A549 (cell line): Measurements from ENCODE around the gene GPX3. TPM values are rescaled to one million over a fixed set of nuclear protein-coding genes. Genes with fewer than 3 reads are reported as not detected.

Experiments used
- ATAC-seq, 2 experiments: fragments of 200-7000 bp in 1 of 2; fragments of >200 bp in 1 of 2; cut with Nextera tagmentation in 1 of 2; cut with Tn5 transposase in 1 of 2; 3 replicates each; pipeline versions ENCODE4 v1.8.0 to v1.9.1; 2018 to 2020; ENCODE audit warnings: mild to moderate bottlenecking in 1 of 2, moderate library complexity in 1 of 2
- CTCF ChIA-PET: fragments of 300-600 bp; sonication (Branson Sonifier 250); formaldehyde crosslinking; extraction: SDS; loops from one replicate; lab custom pipeline; 2021; ENCODE audit warnings: antibody characterized with exemption, inconsistent platforms; lab: Yijun Ruan, JAX
- POLR2A ChIA-PET: fragments of 350-600 bp; formaldehyde crosslinking; extraction: SDS; loops from one replicate; lab custom pipeline; 2021; ENCODE audit warnings: antibody characterized with exemption, inconsistent platforms; lab: Yijun Ruan, JAX
- DNase-seq, 2 experiments: peaks; one replicate each; pipeline versions ENCODE4 v3.0.0 to v3.0.0-alpha.2; 2011 to 2016; ENCODE audit warnings: low read depth in 1 of 2, low spot score in 1 of 2
- FAIRE-seq: peaks from 2 replicates; lab custom pipeline; 2011; peaks lifted over from hg19 to GRCh38; lab: Jason Lieb, UNC
- H3K27ac ChIP-seq, 2 experiments: fragments of >200 bp; sonication (Bioruptor Twin); formaldehyde crosslinking; 3 replicates each; pipeline ENCODE4 v1.5.1; 2016 to 2017
- H3K4me1 ChIP-seq: fragments of >200 bp; sonication (Bioruptor Twin); formaldehyde crosslinking; 3 replicates; pipeline ENCODE4 v1.6.1; 2016
- H3K4me2 ChIP-seq: fragments of >200 bp; sonication (Bioruptor Twin); formaldehyde crosslinking; 3 replicates; pipeline ENCODE4 v1.6.1; 2016
- H3K4me3 ChIP-seq: fragments of >200 bp; sonication (Bioruptor Twin); formaldehyde crosslinking; 3 replicates; pipeline ENCODE4 v1.5.1; 2016
- H3K9me3 ChIP-seq: fragments of >200 bp; sonication (Bioruptor Twin); formaldehyde crosslinking; 3 replicates; pipeline ENCODE4 v1.6.1; 2016
- BHLHE40 ChIP-seq: IDR thresholded peaks from 2 replicates; pipeline ENCODE4 v1.6.1; 2012; ENCODE audit warnings: low read depth, low read length, inconsistent platforms
- CEBPB ChIP-seq, 2 experiments: fragments of >200 bp in 1 of 2; sonication (Bioruptor Twin) in 1 of 2; formaldehyde crosslinking in 1 of 2; IDR thresholded peaks; 2 replicates each; pipeline ENCODE4 v1.6.1; 2012 to 2016
- CHD2 ChIP-seq: fragments of 150-350 bp; IDR thresholded peaks from 2 replicates; pipeline ENCODE4 v1.6.1; 2014; ENCODE audit warnings: low read length; ENCODE audit not compliant: partially characterized antibody
- EHMT2 ChIP-seq: fragments of 200-600 bp; sonication (generic); IDR thresholded peaks from 2 replicates; pipeline ENCODE4 v1.6.1; 2016; ENCODE audit warnings: antibody characterized with exemption, low read depth, mild to moderate bottlenecking, moderate library complexity
- ELK1 ChIP-seq: fragments of 150-350 bp; IDR thresholded peaks from 2 replicates; pipeline ENCODE4 v1.6.1; 2014; ENCODE audit warnings: low read depth, mild to moderate bottlenecking, low read length
- EP300 ChIP-seq, 2 experiments: fragments of >200 bp; sonication (Bioruptor Twin); formaldehyde crosslinking; IDR thresholded peaks; 2 replicates in 1 of 2; 3 replicates in 1 of 2; pipeline ENCODE4 v1.6.1; 2016 to 2017
- ESRRA ChIP-seq: fragments of 150-350 bp; IDR thresholded peaks from 2 replicates; pipeline ENCODE4 v1.6.1; 2014; ENCODE audit warnings: mild to moderate bottlenecking, low read length, borderline replicate concordance
- GATA3 ChIP-seq: IDR thresholded peaks from 2 replicates; pipeline ENCODE4 v1.6.1; 2012; ENCODE audit warnings: borderline replicate concordance
- JUN ChIP-seq, 2 experiments: fragments of >200 bp; sonication (Bioruptor Twin); formaldehyde crosslinking; IDR thresholded peaks; 2 replicates in 1 of 2; 3 replicates in 1 of 2; pipeline ENCODE4 v1.6.1; 2016 to 2017
- KDM1A ChIP-seq: fragments of 200-600 bp; sonication (generic); IDR thresholded peaks from 2 replicates; pipeline ENCODE4 v1.6.1; 2016; ENCODE audit warnings: low read depth, mild to moderate bottlenecking
- MAFK ChIP-seq: fragments of 450-650 bp; IDR thresholded peaks from 2 replicates; pipeline ENCODE4 v1.6.1; 2014; ENCODE audit not compliant: partially characterized antibody
- MAZ ChIP-seq: fragments of 150-350 bp; IDR thresholded peaks from 2 replicates; pipeline ENCODE4 v1.6.1; 2014; ENCODE audit warnings: antibody characterized with exemption, low read depth, low read length, borderline replicate concordance
- PBX3 ChIP-seq: IDR thresholded peaks from 2 replicates; pipeline ENCODE4 v1.6.1; 2012
- PHF8 ChIP-seq: fragments of 200-600 bp; sonication (generic); IDR thresholded peaks from 2 replicates; pipeline ENCODE4 v1.6.1; 2016; ENCODE audit warnings: low read depth, mild to moderate bottlenecking, antibody characterized with exemption, moderate library complexity, borderline replicate concordance
- POLR2A ChIP-seq: IDR thresholded peaks from 2 replicates; pipeline ENCODE4 v1.6.1; 2012; ENCODE audit warnings: mild to moderate bottlenecking, low read length
- RARB ChIP-seq: fragments of 250-450 bp; sonication (Bioruptor Pico); IDR thresholded peaks from 2 replicates; pipeline ENCODE4 v1.8.0; 2021; ENCODE audit warnings: mild to moderate bottlenecking, moderate library complexity
- RCOR1 ChIP-seq: fragments of 150-350 bp; IDR thresholded peaks from 2 replicates; pipeline ENCODE4 v1.6.1; 2014; ENCODE audit warnings: antibody characterized with exemption, low read length, low read depth
- RFX5 ChIP-seq: fragments of 450-650 bp; IDR thresholded peaks from 2 replicates; pipeline ENCODE4 v1.7.1; 2014; ENCODE audit warnings: antibody characterized with exemption, mild to moderate bottlenecking, moderate library complexity
- TFCP2L1 ChIP-seq: fragments of 250-450 bp; sonication (Bioruptor Pico); IDR thresholded peaks from 2 replicates; pipeline ENCODE4 v1.5.0; 2021; ENCODE audit warnings: mild to moderate bottlenecking
- ZFP36 ChIP-seq: fragments of 450-650 bp; IDR thresholded peaks from 2 replicates; pipeline ENCODE4 v1.6.1; 2014; ENCODE audit warnings: borderline replicate concordance; ENCODE audit not compliant: partially characterized antibody
- ZSCAN20 ChIP-seq: fragments of 250-450 bp; sonication (Bioruptor Pico); IDR thresholded peaks from 2 replicates; pipeline ENCODE4 v1.8.0; 2022; ENCODE audit warnings: mild to moderate bottlenecking, moderate library complexity
- WGBS: methylation state at CpG from one replicate; pipeline ENCODE4 v1.1.6; 2017; ENCODE audit errors: missing lambda C conversion rate; 5-methylcytosine and 5-hydroxymethylcytosine counted together
- polyA minus RNA-seq: library from RNA; depleted of rRNA, polyadenylated mRNA; stranded (reverse); fragments of >200 nt; gene quantifications from 2 replicates; pipeline ENCODE4 v1.2.3, GENCODE V29; 2011; rRNA and poly(A)+ RNA removed
- polyA plus RNA-seq, 4 experiments: library from polyadenylated mRNA; depleted of rRNA in 3 of 4; stranded (reverse); fragments of >200 nt; fragmentation: RNase III in 1 of 4; extraction: RNeasy Plus Mini Kit Qiagen cat#74134 plus additional on column Dnase treatment in 1 of 4; gene quantifications; 2 replicates in 3 of 4; 3 replicates in 1 of 4; pipeline ENCODE4 v1.2.3, GENCODE V29; 2011 to 2017

GPX3 gene
- 26.4 and 34.8 TPM in 2 replicates for polyA plus RNA-seq (2011; rRNA removed)
- polyA plus RNA-seq (2012; cell fraction: cytosol; rRNA removed), result 22.2 and 24.6 TPM in 2 replicates
- 9.0 and 10.4 TPM in 2 replicates for polyA plus RNA-seq (2012; cell fraction: nucleus; rRNA removed)
- 13.6 to 16.8 TPM (median 16.2 TPM) in 3 replicates for polyA plus RNA-seq (2017; fragmentation: RNase III; extraction: RNeasy Plus Mini Kit Qiagen cat#74134 plus additional on column Dnase treatment)
- 29.1 and 40.9 TPM in 2 replicates for polyA minus RNA-seq

GRCh38 chr5:151020304-151021110 lies at the start of gene GPX3:
Gene GPX3 (plus strand): TSS chr5:151020591. CDS start chr5:151020655, 64 bp downstream.
- no peaks in the 10 kb centered on the region for H3K4me1 ChIP-seq
- H3K4me3 ChIP-seq, result peak within 1 kb of the TSS; percentile 53
- no peak for TF ChIP-seq MAZ
- no peak for TF ChIP-seq CEBPB (IDR thresholded peaks at IDR 0.05)
- TF ChIP-seq RFX5, result no peak
- TF ChIP-seq POLR2A, result peak; percentile 49
- TF ChIP-seq RARB (CRISPR knock-in tag), result no peak
- TF ChIP-seq ZSCAN20 (CRISPR knock-in tag), result no peak
- 0 out of 2 replicates have a peak, but pooled peaks have one; percentile 17 for TF ChIP-seq PHF8
- no peak for TF ChIP-seq ESRRA
- TF ChIP-seq BHLHE40, result no peak
- no peak for TF ChIP-seq KDM1A
- TF ChIP-seq EHMT2, result no peak
- no peak for TF ChIP-seq EP300 (IDR thresholded peaks at IDR 0.05)
- no peak for TF ChIP-seq TFCP2L1
- TF ChIP-seq ELK1, result no peak
- no peak for TF ChIP-seq PBX3
- ChIA-PET CTCF (interaction anchor here (0.8 to 1.7 kb wide), 6 partner anchors 8 to 145 kb away, joined by 3 to 8 read pairs (median 3); no protein-coding TSS in a partner anchor), POLR2A (interaction anchor here (1.1 kb wide), 1 partner anchor 232 kb away, joined by 3 read pairs; the partner anchor contains the start of gene GM2A)
- peak within 1 kb of the TSS; percentile 59 to 76 for H3K27ac ChIP-seq
- H3K9me3 ChIP-seq, result no peaks in the 10 kb centered on the region
- peak within 1 kb of the TSS; percentile 83 for H3K4me2 ChIP-seq
- DNase-seq (peak; percentile 77 to 78), ATAC-seq (peak; percentile 78 to 97), FAIRE-seq (no peak)
- WGBS, result 51% methylated on average over 33 of the region's 54 CpGs

GRCh38 chr5:150978590-150978989 lies 41.8 kb upstream of the GPX3 start:
- H3K27ac ChIP-seq, result no peak overlapping the region
- WGBS, result 2% methylated on average over 3 of the region's 3 CpGs
- H3K9me3 ChIP-seq, result peaks cover 19% of the 10 kb centered on the region; the same call in 1 of the 3 replicates
- DNase-seq (no peak), FAIRE-seq (no peak), ATAC-seq (no peak)
- no peaks in the 10 kb centered on the region for H3K4me1 ChIP-seq
- TF ChIP-seq CEBPB (IDR thresholded peaks at IDR 0.05), result no peak
- no peak for TF ChIP-seq PHF8
- TF ChIP-seq ZFP36, result no peak
- TF ChIP-seq GATA3, result no peak
- no peak for TF ChIP-seq TFCP2L1
- no peak for TF ChIP-seq ZSCAN20 (CRISPR knock-in tag)
- no peak for TF ChIP-seq CHD2
- no peak for TF ChIP-seq RCOR1
- TF ChIP-seq MAFK, result no peak
- ChIA-PET POLR2A (no interaction called here), CTCF (no interaction called here)
- no peak overlapping the region for H3K4me3 ChIP-seq
- no peak overlapping the region for H3K4me2 ChIP-seq

- ChIA-PET CTCF (no interaction called here), POLR2A (no interaction called here)
- peaks cover 8% of the 10 kb centered on the region; the same call in 1 of the 3 replicates for H3K9me3 ChIP-seq
- no peak for ATAC-seq
- no peak overlapping the region for H3K4me2 ChIP-seq
- H3K4me1 ChIP-seq, result no peaks in the 10 kb centered on the region
- FAIRE-seq, result no peak
- DNase-seq, result no peak
- no peak for TF ChIP-seq JUN (IDR thresholded peaks at IDR 0.05)
- H3K4me3 ChIP-seq, result no peak overlapping the region
- WGBS, result 18% methylated on average over 3 of the region's 3 CpGs
- no peak overlapping the region for H3K27ac ChIP-seq
These were observed 32.6 kb upstream of the GPX3 start for GRCh38 chr5:150987746-150988145.
